Endothelial cell (in vitro differentiated cells): Measurements from ENCODE around the gene GPI. TPM values are rescaled to one million over a fixed set of nuclear protein-coding genes. Genes with fewer than 3 reads are reported as not detected.
"Not testable (repeated sequence)": the region's sequence is repeated elsewhere in the genome, so short reads cannot be mapped to it uniquely, and the experiment has no call there.

Source experiments
- DNase-seq: peaks from one replicate; pipeline ENCODE4 v3.0.0; 2021; ENCODE audit warnings: low spot score
- H3K27ac Mint-ChIP-seq: one replicate; pipeline ENCODE4 v1.8.0; 2021; ENCODE audit warnings: mixed read lengths, inconsistent platforms; ENCODE audit not compliant: unreplicated experiment
- H3K27me3 Mint-ChIP-seq: one replicate; pipeline ENCODE4 v1.8.0; 2021; ENCODE audit warnings: mild to moderate bottlenecking, moderate library complexity, mixed read lengths, inconsistent platforms; ENCODE audit not compliant: unreplicated experiment
- H3K36me3 Mint-ChIP-seq: one replicate; pipeline ENCODE4 v1.8.0; 2021; ENCODE audit warnings: mild to moderate bottlenecking, low read depth, mixed read lengths, inconsistent platforms; ENCODE audit not compliant: unreplicated experiment
- H3K4me1 Mint-ChIP-seq: one replicate; pipeline ENCODE4 v1.8.0; 2021; ENCODE audit warnings: mild to moderate bottlenecking, mixed read lengths, inconsistent platforms; ENCODE audit not compliant: unreplicated experiment
- H3K4me3 Mint-ChIP-seq: one replicate; pipeline ENCODE4 v1.8.0; 2021; ENCODE audit warnings: mild to moderate bottlenecking, mixed read lengths, inconsistent platforms; ENCODE audit not compliant: unreplicated experiment
- H3K9me3 Mint-ChIP-seq: one replicate; pipeline ENCODE4 v1.8.0; 2021; ENCODE audit warnings: mixed read lengths, inconsistent platforms; ENCODE audit not compliant: unreplicated experiment
- CTCF ChIP-seq: fragments of 200-600 bp; sonication (generic); IDR thresholded peaks from one replicate; pipeline ENCODE4 v1.5.0; 2021; ENCODE audit warnings: antibody characterized with exemption; ENCODE audit not compliant: unreplicated experiment
- total RNA-seq: library from RNA; stranded (reverse); fragmentation: NEBNext Ultra II Directional; extraction: Animal tissue kit (Norgen Biotek cat#: 25700); gene quantifications from one replicate; pipeline ENCODE4 v1.2.1, GENCODE V29; 2021; ENCODE audit not compliant: unreplicated experiment

The GPI gene
- total RNA-seq, 1 donor from 2014 or later: 133 TPM

GRCh38 chr19:34330116-34330515 lies 34.9 kb upstream of the GPI start:
- Mint-ChIP-seq H3K9me3 (no peaks in the 10 kb centered on the region), H3K4me1 (peaks cover 32% of the 10 kb centered on the region), H3K27me3 (no peaks in the 10 kb centered on the region), H3K36me3 (peaks cover 39% of the 10 kb centered on the region), H3K27ac (no peak overlapping the region), H3K4me3 (peak overlapping the region; percentile 26)
- no peak for DNase-seq
- no peak for TF ChIP-seq CTCF

- H3K27ac Mint-ChIP-seq: not testable (repeated sequence)
Observed at GRCh38 chr19:34330596-34330995, 34.4 kb upstream of the GPI start.

GRCh38 chr19:34331596-34331995 lies 33.4 kb upstream of the GPI start:
- not testable (repeated sequence) for DNase-seq, H3K27me3 Mint-ChIP-seq, H3K9me3 Mint-ChIP-seq
- Mint-ChIP-seq H3K4me1 (peaks cover 32% of the 10 kb centered on the region), H3K36me3 (peaks cover 24% of the 10 kb centered on the region), H3K27ac (peak overlapping the region; percentile 99), H3K4me3 (peak overlapping the region; percentile 71)

More at GRCh38 chr19:34330596-34330995, 34.4 kb upstream of the GPI start:
- H3K9me3 Mint-ChIP-seq, H3K4me3 Mint-ChIP-seq, H3K27me3 Mint-ChIP-seq, DNase-seq: not testable (repeated sequence)
- peaks cover 34% of the 10 kb centered on the region for H3K36me3 Mint-ChIP-seq
- H3K4me1 Mint-ChIP-seq: peaks cover 32% of the 10 kb centered on the region

- H3K36me3 Mint-ChIP-seq: peaks cover 27% of the 10 kb centered on the region
- no peaks in the 10 kb centered on the region for H3K9me3 Mint-ChIP-seq
- peak overlapping the region; percentile 99 for H3K27ac Mint-ChIP-seq
- H3K27me3 Mint-ChIP-seq: no peaks in the 10 kb centered on the region
- H3K4me3 Mint-ChIP-seq: peak overlapping the region; percentile 59
- DNase-seq: peak; percentile 20
- H3K4me1 Mint-ChIP-seq: peaks cover 32% of the 10 kb centered on the region
- TF ChIP-seq CTCF: no peak
Observed at GRCh38 chr19:34332027-34332760, 32.8 kb upstream of the GPI start.

- Mint-ChIP-seq H3K4me3 (no peak overlapping the region), H3K27me3 (peaks cover 2% of the 10 kb centered on the region), H3K36me3 (peaks cover 34% of the 10 kb centered on the region), H3K4me1 (peaks cover 25% of the 10 kb centered on the region), H3K27ac (no peak overlapping the region), H3K9me3 (no peaks in the 10 kb centered on the region)
- TF ChIP-seq CTCF: no peak
- no peak for DNase-seq
Observed at GRCh38 chr19:34335914-34336313, 29.1 kb upstream of the GPI start.

GRCh38 chr19:34336781-34337271 lies 28.2 kb upstream of the GPI start:
- Mint-ChIP-seq H3K4me3 (peak overlapping the region; percentile 65), H3K27ac (peak overlapping the region; percentile 88), H3K4me1 (peaks cover 18% of the 10 kb centered on the region), H3K9me3 (no peaks in the 10 kb centered on the region), H3K27me3 (peaks cover 2% of the 10 kb centered on the region), H3K36me3 (peaks cover 36% of the 10 kb centered on the region)
- DNase-seq: peak; percentile 44
- peak; percentile 96 for TF ChIP-seq CTCF
